Activated naive CD8-positive, alpha-beta T cell treated with anti-CD3 and anti-CD28 coated beads for 36 hours (primary cell): Measurements from ENCODE around the gene USP40. TPM values are rescaled to one million over a fixed set of nuclear protein-coding genes. Genes with fewer than 3 reads are reported as not detected.

Source experiments
- DNase-seq: peaks from one replicate; pipeline ENCODE4 v3.0.0; 2021
- H3K27ac Mint-ChIP-seq: one replicate; pipeline ENCODE4 v1.8.0; 2022; ENCODE audit warnings: mild to moderate bottlenecking, moderate library complexity, mixed read lengths
- H3K27me3 Mint-ChIP-seq: one replicate; pipeline ENCODE4 v1.8.0; 2022; ENCODE audit warnings: mild to moderate bottlenecking, mixed read lengths
- H3K36me3 Mint-ChIP-seq: one replicate; pipeline ENCODE4 v1.8.0; 2021; ENCODE audit warnings: mild to moderate bottlenecking, mixed read lengths
- H3K4me1 Mint-ChIP-seq: one replicate; pipeline ENCODE4 v1.8.0; 2021; ENCODE audit warnings: mixed read lengths
- H3K4me3 Mint-ChIP-seq: one replicate; pipeline ENCODE4 v1.8.0; 2022; ENCODE audit warnings: mild to moderate bottlenecking, moderate library complexity, mixed read lengths
- H3K9me3 Mint-ChIP-seq: one replicate; pipeline ENCODE4 v1.8.0; 2022; ENCODE audit warnings: mixed read lengths
- total RNA-seq, 2 experiments: library from RNA; stranded (reverse); gene quantifications; one replicate each; pipeline ENCODE4 v1.2.3, GENCODE V29; 2021

Gene USP40
- total RNA-seq, 2 experiments from 2014 or later, result 16.0 to 17.7 TPM

- DNase-seq, result no peak
- Mint-ChIP-seq H3K27me3 (no peaks in the 10 kb centered on the region), H3K4me1 (no peaks in the 10 kb centered on the region), H3K27ac (no peak overlapping the region), H3K9me3 (peaks cover 4% of the 10 kb centered on the region), H3K4me3 (no peak overlapping the region), H3K36me3 (no peaks in the 10 kb centered on the region)
Measured at GRCh38 chr2:233572468-233572867, 5.9 kb upstream of the USP40 start.

GRCh38 chr2:233571462-233571861 lies 4.9 kb upstream of the USP40 start:
- H3K4me1 Mint-ChIP-seq, result no peaks in the 10 kb centered on the region
- no peaks in the 10 kb centered on the region for H3K27me3 Mint-ChIP-seq
- no peaks in the 10 kb centered on the region for H3K36me3 Mint-ChIP-seq
- H3K9me3 Mint-ChIP-seq, result peaks cover 2% of the 10 kb centered on the region
- H3K4me3 Mint-ChIP-seq, result no peak overlapping the region
- DNase-seq, result no peak
- no peak overlapping the region for H3K27ac Mint-ChIP-seq

- no peak overlapping the region for H3K27ac Mint-ChIP-seq
- H3K4me1 Mint-ChIP-seq, result no peaks in the 10 kb centered on the region
- H3K4me3 Mint-ChIP-seq, result no peak overlapping the region
- no peak for DNase-seq
- H3K9me3 Mint-ChIP-seq, result peaks cover 2% of the 10 kb centered on the region
- H3K27me3 Mint-ChIP-seq, result no peaks in the 10 kb centered on the region
- no peaks in the 10 kb centered on the region for H3K36me3 Mint-ChIP-seq
Measured at GRCh38 chr2:233571001-233571400, 4.4 kb upstream of the USP40 start.

- H3K27me3 Mint-ChIP-seq, result no peaks in the 10 kb centered on the region
- H3K27ac Mint-ChIP-seq, result peak overlapping the region; percentile 94
- no peaks in the 10 kb centered on the region for H3K9me3 Mint-ChIP-seq
- peaks cover 6% of the 10 kb centered on the region for H3K4me1 Mint-ChIP-seq
- no peak for DNase-seq
- H3K4me3 Mint-ChIP-seq, result peak overlapping the region; percentile 96
- H3K36me3 Mint-ChIP-seq, result peaks cover 8% of the 10 kb centered on the region
Measured at GRCh38 chr2:233565685-233566140, 869 bp downstream of the USP40 start.

GRCh38 chr2:233563663-233564430 lies 2.7 kb downstream of the USP40 start:
- no peak overlapping the region for H3K4me3 Mint-ChIP-seq
- no peak overlapping the region for H3K27ac Mint-ChIP-seq
- H3K9me3 Mint-ChIP-seq, result no peaks in the 10 kb centered on the region
- no peak for DNase-seq
- H3K4me1 Mint-ChIP-seq, result peaks cover 6% of the 10 kb centered on the region
- H3K36me3 Mint-ChIP-seq, result peaks cover 10% of the 10 kb centered on the region
- H3K27me3 Mint-ChIP-seq, result no peaks in the 10 kb centered on the region

GRCh38 chr2:233556881-233557736 lies 9.5 kb downstream of the USP40 start:
- H3K27me3 Mint-ChIP-seq, result no peaks in the 10 kb centered on the region
- peak overlapping the region; percentile 4 for H3K27ac Mint-ChIP-seq
- peaks cover 6% of the 10 kb centered on the region for H3K4me1 Mint-ChIP-seq
- no peak overlapping the region for H3K4me3 Mint-ChIP-seq
- no peak for DNase-seq
- peaks cover 12% of the 10 kb centered on the region for H3K36me3 Mint-ChIP-seq
- no peaks in the 10 kb centered on the region for H3K9me3 Mint-ChIP-seq

GRCh38 chr2:233553366-233553765 lies 13.2 kb downstream of the USP40 start:
- peaks cover 10% of the 10 kb centered on the region for H3K36me3 Mint-ChIP-seq
- peaks cover 6% of the 10 kb centered on the region for H3K4me1 Mint-ChIP-seq

GRCh38 chr2:233551491-233551890 lies 15.1 kb downstream of the USP40 start:
- no peaks in the 10 kb centered on the region for H3K4me1 Mint-ChIP-seq
- H3K27me3 Mint-ChIP-seq, result no peaks in the 10 kb centered on the region
- H3K4me3 Mint-ChIP-seq, result no peak overlapping the region
- no peak overlapping the region for H3K27ac Mint-ChIP-seq
- peaks cover 6% of the 10 kb centered on the region for H3K36me3 Mint-ChIP-seq
- no peaks in the 10 kb centered on the region for H3K9me3 Mint-ChIP-seq
- DNase-seq, result no peak

More at GRCh38 chr2:233553366-233553765, 13.2 kb downstream of the USP40 start:
- Mint-ChIP-seq H3K27me3 (no peaks in the 10 kb centered on the region), H3K9me3 (no peaks in the 10 kb centered on the region), H3K27ac (no peak overlapping the region), H3K4me3 (no peak overlapping the region)
- DNase-seq, result no peak

GRCh38 chr2:233546774-233547173 lies 19.8 kb downstream of the USP40 start:
- Mint-ChIP-seq H3K4me3 (no peak overlapping the region), H3K27ac (no peak overlapping the region), H3K9me3 (no peaks in the 10 kb centered on the region), H3K36me3 (peaks cover 12% of the 10 kb centered on the region), H3K4me1 (no peaks in the 10 kb centered on the region), H3K27me3 (no peaks in the 10 kb centered on the region)
- no peak for DNase-seq

GRCh38 chr2:233546101-233546500 lies 20.5 kb downstream of the USP40 start:
- H3K4me3 Mint-ChIP-seq, result no peak overlapping the region
- H3K27me3 Mint-ChIP-seq, result no peaks in the 10 kb centered on the region
- peaks cover 12% of the 10 kb centered on the region for H3K36me3 Mint-ChIP-seq
- no peaks in the 10 kb centered on the region for H3K9me3 Mint-ChIP-seq
- H3K4me1 Mint-ChIP-seq, result no peaks in the 10 kb centered on the region
- no peak overlapping the region for H3K27ac Mint-ChIP-seq
- DNase-seq, result no peak

- Mint-ChIP-seq H3K4me3 (no peak overlapping the region), H3K27ac (no peak overlapping the region), H3K27me3 (no peaks in the 10 kb centered on the region), H3K9me3 (no peaks in the 10 kb centered on the region), H3K36me3 (peaks cover 9% of the 10 kb centered on the region), H3K4me1 (no peaks in the 10 kb centered on the region)
- DNase-seq, result no peak
Measured at GRCh38 chr2:233544200-233544610, 22.4 kb downstream of the USP40 start.

GRCh38 chr2:233542507-233542906 lies 24.1 kb downstream of the USP40 start:
- Mint-ChIP-seq H3K27me3 (no peaks in the 10 kb centered on the region), H3K4me1 (no peaks in the 10 kb centered on the region), H3K36me3 (peaks cover 11% of the 10 kb centered on the region), H3K4me3 (no peak overlapping the region), H3K9me3 (no peaks in the 10 kb centered on the region), H3K27ac (no peak overlapping the region)
- no peak for DNase-seq

- no peak for DNase-seq
- H3K36me3 Mint-ChIP-seq, result peaks cover 9% of the 10 kb centered on the region
- H3K4me3 Mint-ChIP-seq, result no peak overlapping the region
- no peak overlapping the region for H3K27ac Mint-ChIP-seq
- no peaks in the 10 kb centered on the region for H3K9me3 Mint-ChIP-seq
- H3K4me1 Mint-ChIP-seq, result no peaks in the 10 kb centered on the region
- H3K27me3 Mint-ChIP-seq, result no peaks in the 10 kb centered on the region
Measured at GRCh38 chr2:233538741-233539140, 27.8 kb downstream of the USP40 start.

GRCh38 chr2:233535271-233535670 lies 31.3 kb downstream of the USP40 start:
- no peak for DNase-seq
- H3K27me3 Mint-ChIP-seq, result no peaks in the 10 kb centered on the region
- H3K9me3 Mint-ChIP-seq, result no peaks in the 10 kb centered on the region
- H3K4me3 Mint-ChIP-seq, result no peak overlapping the region
- peaks cover 8% of the 10 kb centered on the region for H3K36me3 Mint-ChIP-seq
- no peak overlapping the region for H3K27ac Mint-ChIP-seq
- H3K4me1 Mint-ChIP-seq, result no peaks in the 10 kb centered on the region

GRCh38 chr2:233532971-233533370 lies 33.6 kb downstream of the USP40 start:
- Mint-ChIP-seq H3K4me1 (no peaks in the 10 kb centered on the region), H3K9me3 (no peaks in the 10 kb centered on the region), H3K4me3 (no peak overlapping the region), H3K27ac (no peak overlapping the region), H3K27me3 (no peaks in the 10 kb centered on the region), H3K36me3 (peaks cover 9% of the 10 kb centered on the region)
- no peak for DNase-seq
